IMR-90 (cell line): Measurements from ENCODE around the gene IGF2BP3.

Experiments
- CEBPB ChIP-seq: IDR thresholded peaks from 2 replicates; pipeline ENCODE4 v1.6.1; 2012; ENCODE audit warnings: low read depth, low read length, improper control_type of control experiment
- CHD1 ChIP-seq: IDR thresholded peaks from 2 replicates; pipeline ENCODE4 v1.6.1; 2012; ENCODE audit warnings: low read depth, low read length, improper control_type of control experiment
- FOS ChIP-seq: fragments of 150-350 bp; IDR thresholded peaks from 2 replicates; pipeline ENCODE4 v1.6.1; 2016; ENCODE audit warnings: low read depth, low read length
- MAFK ChIP-seq: IDR thresholded peaks from 2 replicates; pipeline ENCODE4 v1.6.1; 2012; ENCODE audit warnings: low read depth, low read length, improper control_type of control experiment
- MAZ ChIP-seq: IDR thresholded peaks from 2 replicates; pipeline ENCODE4 v1.6.1; 2012; ENCODE audit warnings: low read depth, mild to moderate bottlenecking, low read length, improper control_type of control experiment, moderate library complexity, borderline replicate concordance
- MXI1 ChIP-seq: IDR thresholded peaks from 2 replicates; pipeline ENCODE4 v1.6.1; 2012; ENCODE audit warnings: low read depth, mild to moderate bottlenecking, low read length, moderate library complexity, borderline replicate concordance
- POLR2A ChIP-seq: IDR thresholded peaks from 2 replicates; pipeline ENCODE4 v1.6.1; 2012; ENCODE audit warnings: mild to moderate bottlenecking, low read depth, low read length
- RAD21 ChIP-seq: IDR thresholded peaks from 2 replicates; pipeline ENCODE4 v1.6.1; 2012; ENCODE audit warnings: low read length, improper control_type of control experiment
- RCOR1 ChIP-seq: IDR thresholded peaks from 2 replicates; pipeline ENCODE4 v1.6.1; 2012; ENCODE audit warnings: mild to moderate bottlenecking, low read length, improper control_type of control experiment; ENCODE audit not compliant: insufficient replicate concordance
- RFX5 ChIP-seq: IDR thresholded peaks from 2 replicates; pipeline ENCODE4 v1.8.0; 2012; ENCODE audit warnings: low read depth, mild to moderate bottlenecking, low read length, moderate library complexity
- SMC3 ChIP-seq: fragments of 150-350 bp; IDR thresholded peaks from 2 replicates; pipeline ENCODE4 v1.6.1; 2016; ENCODE audit warnings: low read depth, mild to moderate bottlenecking, antibody characterized with exemption, low read length, moderate library complexity
- TF ChIP-seq, protein P1 (sequence below): conservative IDR thresholded peaks from 2 replicates; pipeline ENCODE4 v1.5.1; 2012; ENCODE audit warnings: mild to moderate bottlenecking, low read depth, low read length, improper control_type of control experiment
- TF ChIP-seq, protein P2 (sequence below): fragments of 150-350 bp; IDR thresholded peaks from 2 replicates; pipeline ENCODE4 v1.6.1; 2016; ENCODE audit warnings: low read depth, mild to moderate bottlenecking, low read length, moderate library complexity, borderline replicate concordance
- TF ChIP-seq, protein P3 (sequence below): fragments of 150-350 bp; IDR thresholded peaks from 2 replicates; pipeline ENCODE4 v1.6.1; 2017; ENCODE audit warnings: mild to moderate bottlenecking, antibody characterized with exemption, low read length, low read depth

DNA sequence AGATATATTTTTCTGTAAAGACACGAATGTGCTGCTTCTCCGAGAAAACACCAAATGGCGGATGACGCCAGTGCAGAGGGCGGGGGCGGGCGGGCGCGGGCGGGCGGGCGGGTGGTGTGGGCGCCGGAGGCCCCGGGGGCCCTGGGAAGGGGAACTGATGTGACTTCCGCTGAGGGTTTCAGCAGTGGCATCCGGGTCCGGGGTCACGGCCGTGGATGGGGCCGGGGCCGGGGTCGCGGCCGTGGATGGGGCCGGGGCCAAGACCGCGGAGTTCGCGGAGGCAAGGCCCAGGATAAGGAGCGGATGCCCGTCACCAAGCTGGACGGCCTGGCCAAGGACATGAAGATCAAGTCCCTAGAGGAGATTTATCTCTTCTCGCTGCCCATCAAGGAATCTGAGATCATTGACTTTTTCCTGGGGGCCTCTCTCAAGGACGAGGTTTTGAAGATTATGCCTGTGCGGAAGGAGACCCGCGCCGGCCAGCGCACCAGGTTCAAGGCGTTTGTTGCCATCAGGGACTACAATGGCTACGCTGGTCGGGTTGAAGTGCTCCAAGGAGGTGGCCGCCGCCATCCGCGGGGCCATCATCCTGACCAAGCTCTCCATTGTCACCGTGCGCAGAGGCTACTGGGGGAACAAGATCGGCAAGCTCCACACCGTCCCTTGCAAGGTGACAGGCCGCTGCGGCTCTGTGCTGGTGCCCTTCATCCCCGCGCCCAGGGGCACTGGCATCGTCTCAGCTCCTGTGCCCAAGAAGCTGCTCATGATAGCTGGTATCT, 20.3 kb upstream of the IGF2BP3 start:
- TF ChIP-seq MAFK, result no peak
- no peak for TF ChIP-seq POLR2A
- TF ChIP-seq, protein P1, sequence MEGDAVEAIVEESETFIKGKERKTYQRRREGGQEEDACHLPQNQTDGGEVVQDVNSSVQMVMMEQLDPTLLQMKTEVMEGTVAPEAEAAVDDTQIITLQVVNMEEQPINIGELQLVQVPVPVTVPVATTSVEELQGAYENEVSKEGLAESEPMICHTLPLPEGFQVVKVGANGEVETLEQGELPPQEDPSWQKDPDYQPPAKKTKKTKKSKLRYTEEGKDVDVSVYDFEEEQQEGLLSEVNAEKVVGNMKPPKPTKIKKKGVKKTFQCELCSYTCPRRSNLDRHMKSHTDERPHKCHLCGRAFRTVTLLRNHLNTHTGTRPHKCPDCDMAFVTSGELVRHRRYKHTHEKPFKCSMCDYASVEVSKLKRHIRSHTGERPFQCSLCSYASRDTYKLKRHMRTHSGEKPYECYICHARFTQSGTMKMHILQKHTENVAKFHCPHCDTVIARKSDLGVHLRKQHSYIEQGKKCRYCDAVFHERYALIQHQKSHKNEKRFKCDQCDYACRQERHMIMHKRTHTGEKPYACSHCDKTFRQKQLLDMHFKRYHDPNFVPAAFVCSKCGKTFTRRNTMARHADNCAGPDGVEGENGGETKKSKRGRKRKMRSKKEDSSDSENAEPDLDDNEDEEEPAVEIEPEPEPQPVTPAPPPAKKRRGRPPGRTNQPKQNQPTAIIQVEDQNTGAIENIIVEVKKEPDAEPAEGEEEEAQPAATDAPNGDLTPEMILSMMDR, result no peak
- TF ChIP-seq, protein P2, sequence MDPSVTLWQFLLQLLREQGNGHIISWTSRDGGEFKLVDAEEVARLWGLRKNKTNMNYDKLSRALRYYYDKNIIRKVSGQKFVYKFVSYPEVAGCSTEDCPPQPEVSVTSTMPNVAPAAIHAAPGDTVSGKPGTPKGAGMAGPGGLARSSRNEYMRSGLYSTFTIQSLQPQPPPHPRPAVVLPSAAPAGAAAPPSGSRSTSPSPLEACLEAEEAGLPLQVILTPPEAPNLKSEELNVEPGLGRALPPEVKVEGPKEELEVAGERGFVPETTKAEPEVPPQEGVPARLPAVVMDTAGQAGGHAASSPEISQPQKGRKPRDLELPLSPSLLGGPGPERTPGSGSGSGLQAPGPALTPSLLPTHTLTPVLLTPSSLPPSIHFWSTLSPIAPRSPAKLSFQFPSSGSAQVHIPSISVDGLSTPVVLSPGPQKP, result no peak
- TF ChIP-seq RCOR1, result no peak
- no peak for TF ChIP-seq MAZ
- no peak for TF ChIP-seq RFX5
- no peak for TF ChIP-seq SMC3
- TF ChIP-seq, protein P3, sequence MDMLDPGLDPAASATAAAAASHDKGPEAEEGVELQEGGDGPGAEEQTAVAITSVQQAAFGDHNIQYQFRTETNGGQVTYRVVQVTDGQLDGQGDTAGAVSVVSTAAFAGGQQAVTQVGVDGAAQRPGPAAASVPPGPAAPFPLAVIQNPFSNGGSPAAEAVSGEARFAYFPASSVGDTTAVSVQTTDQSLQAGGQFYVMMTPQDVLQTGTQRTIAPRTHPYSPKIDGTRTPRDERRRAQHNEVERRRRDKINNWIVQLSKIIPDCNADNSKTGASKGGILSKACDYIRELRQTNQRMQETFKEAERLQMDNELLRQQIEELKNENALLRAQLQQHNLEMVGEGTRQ, result no peak
- TF ChIP-seq MXI1, result no peak
- no peak for TF ChIP-seq CHD1
- TF ChIP-seq CEBPB, result no peak
- TF ChIP-seq RAD21, result no peak
- TF ChIP-seq FOS, result no peak
